HFFc6 (cell line): ENCODE data around the gene TUBA1B. TPM values are rescaled to one million over a fixed set of nuclear protein-coding genes. Genes with fewer than 3 reads are reported as not detected.

Experiments used
- DNase-seq: peaks from one replicate; pipeline ENCODE4 v3.0.0-alpha.2; 2018
- H3K27ac Mint-ChIP-seq: 2 replicates; pipeline ENCODE4 v1.8.0; 2020; ENCODE audit warnings: mild to moderate bottlenecking, mixed read lengths
- H3K27me3 Mint-ChIP-seq: 2 replicates; pipeline ENCODE4 v1.8.0; 2021; ENCODE audit warnings: mild to moderate bottlenecking, moderate library complexity, mixed read lengths; ENCODE audit not compliant: insufficient read depth
- H3K36me3 Mint-ChIP-seq: 2 replicates; pipeline ENCODE4 v1.8.0; 2021; ENCODE audit warnings: low read depth, mixed read lengths
- H3K4me1 Mint-ChIP-seq: 2 replicates; pipeline ENCODE4 v1.8.0; 2020; ENCODE audit warnings: low read depth, mixed read lengths
- H3K4me3 Mint-ChIP-seq: 2 replicates; pipeline ENCODE4 v1.8.0; 2020; ENCODE audit warnings: mild to moderate bottlenecking, moderate library complexity, mixed read lengths
- H3K9me3 Mint-ChIP-seq: 2 replicates; pipeline ENCODE4 v1.8.0; 2020; ENCODE audit warnings: mild to moderate bottlenecking, mixed read lengths
- CTCF ChIP-seq: fragments of 200-600 bp; sonication (generic); IDR thresholded peaks from 2 replicates; pipeline ENCODE4 v1.5.0; 2021; ENCODE audit warnings: antibody characterized with exemption, mild to moderate bottlenecking
- total RNA-seq, 6 experiments: library from RNA; stranded (reverse); fragmentation: NEBNext Ultra II Directional; extraction: Animal tissue kit (Norgen Biotek cat#: 25700); gene quantifications; 2 replicates in 1 of 6; 3 replicates in 5 of 6; pipeline ENCODE4 v1.2.3, GENCODE V29; 2021

TUBA1B gene
- total RNA-seq, 6 experiments from 2014 or later: 1,208 to 2,585 (median 2,279) TPM

GRCh38 chr12:49121047-49121696, 10.0 kb downstream of the TUBA1B start:
- DNase-seq: peak; percentile 59
- H3K27ac Mint-ChIP-seq: no peak overlapping the region
- no peaks in the 10 kb centered on the region for H3K36me3 Mint-ChIP-seq
- no peaks in the 10 kb centered on the region for H3K9me3 Mint-ChIP-seq
- H3K27me3 Mint-ChIP-seq: peaks cover 2% of the 10 kb centered on the region; the same call in 1 of the 2 replicates
- H3K4me3 Mint-ChIP-seq: no peak overlapping the region
- H3K4me1 Mint-ChIP-seq: peaks cover 8% of the 10 kb centered on the region; the same call in 1 of the 2 replicates
- peak; percentile 78 for TF ChIP-seq CTCF

GRCh38 chr12:49111206-49111605, 20.0 kb downstream of the TUBA1B start:
- peak overlapping the region; percentile 96 for H3K4me3 Mint-ChIP-seq
- DNase-seq: no peak
- H3K36me3 Mint-ChIP-seq: no peaks in the 10 kb centered on the region
- peaks cover 28% of the 10 kb centered on the region for H3K4me1 Mint-ChIP-seq
- no peak for TF ChIP-seq CTCF
- peaks cover 9% of the 10 kb centered on the region for H3K27me3 Mint-ChIP-seq
- H3K9me3 Mint-ChIP-seq: no peaks in the 10 kb centered on the region
- peak overlapping the region; percentile 83 for H3K27ac Mint-ChIP-seq

- Mint-ChIP-seq H3K9me3 (no peaks in the 10 kb centered on the region), H3K27ac (peak within 1 kb of the TSS; percentile 83), H3K4me3 (peak within 1 kb of the TSS; percentile 96), H3K27me3 (peaks cover 9% of the 10 kb centered on the region), H3K4me1 (peaks cover 31% of the 10 kb centered on the region), H3K36me3 (no peaks in the 10 kb centered on the region)
- DNase-seq: peak; percentile 98
- peak; percentile 74 for TF ChIP-seq CTCF
Measured at GRCh38 chr12:49110464-49111155, 20.6 kb downstream of the TUBA1B start, which contains the start of gene LMBR1L. Gene LMBR1L, minus strand, starts transcription at chr12:49110847. Its CDS starts 292 bp downstream, at chr12:49110555.

- no peak for TF ChIP-seq CTCF
- Mint-ChIP-seq H3K27me3 (peaks cover 9% of the 10 kb centered on the region), H3K36me3 (no peaks in the 10 kb centered on the region), H3K9me3 (no peaks in the 10 kb centered on the region), H3K4me3 (peak overlapping the region; percentile 96), H3K27ac (peak overlapping the region; percentile 83), H3K4me1 (peaks cover 34% of the 10 kb centered on the region)
- DNase-seq: no peak
Measured at GRCh38 chr12:49109641-49110463, 21.3 kb downstream of the TUBA1B start.

GRCh38 chr12:49108958-49109404, 22.2 kb downstream of the TUBA1B start:
- no peaks in the 10 kb centered on the region for H3K36me3 Mint-ChIP-seq
- DNase-seq: peak; percentile 27
- H3K27ac Mint-ChIP-seq: peak overlapping the region; percentile 83
- H3K4me3 Mint-ChIP-seq: peak overlapping the region; percentile 96
- peaks cover 34% of the 10 kb centered on the region for H3K4me1 Mint-ChIP-seq
- TF ChIP-seq CTCF: no peak
- peaks cover 6% of the 10 kb centered on the region for H3K27me3 Mint-ChIP-seq
- no peaks in the 10 kb centered on the region for H3K9me3 Mint-ChIP-seq
